HG03139 (cell line): ENCODE results near the gene NDUFAF8.

Experiments used
- ATAC-seq: cut with Tn5 transposase; IDR thresholded peaks from one replicate; pipeline ENCODE4 v1.9.1; 2021; ENCODE audit not compliant: unreplicated experiment

Gene NDUFAF8

GRCh38 chr17:81251709-81252301 is 12.7 kb downstream of the NDUFAF8 start:
- no peak for ATAC-seq

GRCh38 chr17:81252326-81252986 is 13.3 kb downstream of the NDUFAF8 start:
- ATAC-seq: no peak

DNA sequence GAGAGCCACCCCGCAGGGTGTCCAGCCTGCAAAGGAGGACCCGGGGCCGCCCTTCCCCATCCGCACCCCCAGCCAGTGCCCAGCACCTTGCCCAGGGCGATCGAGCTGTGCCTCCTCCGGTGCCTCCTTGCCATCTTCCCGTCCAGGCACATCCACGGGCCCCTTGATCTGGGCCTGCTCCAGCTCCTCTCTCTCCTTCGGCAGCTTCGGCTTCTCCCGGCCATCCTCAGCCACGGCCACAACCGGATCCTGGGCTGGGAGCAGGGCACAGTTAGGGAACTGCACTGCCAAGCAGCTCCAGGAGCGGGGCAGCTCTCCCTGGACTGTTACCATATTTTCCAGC is 13.8 kb downstream of the NDUFAF8 start:
- no peak for ATAC-seq

- ATAC-seq: no peak
Observed at GRCh38 chr17:81253358-81254131, 14.4 kb downstream of the NDUFAF8 start.

- ATAC-seq: no peak
Observed at GRCh38 chr17:81254955-81255717, 16.0 kb downstream of the NDUFAF8 start.

DNA sequence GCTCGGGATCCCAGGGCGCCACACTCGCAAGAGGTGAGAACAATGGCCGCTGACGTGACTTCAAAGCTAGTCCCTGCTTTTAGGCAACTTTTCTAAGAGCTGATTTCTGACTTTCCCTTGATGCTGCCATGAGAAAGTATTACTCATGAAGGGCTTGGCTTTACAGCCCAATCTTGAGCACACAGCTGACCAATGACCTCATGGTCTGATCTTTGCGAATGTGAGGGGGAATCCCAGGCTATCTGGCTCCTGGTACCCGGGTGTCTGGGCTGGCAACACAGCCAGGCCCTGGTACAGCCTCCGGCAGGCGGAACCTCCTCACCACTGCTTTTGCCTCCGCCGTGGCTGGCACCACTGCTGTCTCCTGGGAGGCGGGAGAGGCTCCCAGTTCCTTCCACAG is 17.5 kb downstream of the NDUFAF8 start:
- no peak for ATAC-seq

DNA sequence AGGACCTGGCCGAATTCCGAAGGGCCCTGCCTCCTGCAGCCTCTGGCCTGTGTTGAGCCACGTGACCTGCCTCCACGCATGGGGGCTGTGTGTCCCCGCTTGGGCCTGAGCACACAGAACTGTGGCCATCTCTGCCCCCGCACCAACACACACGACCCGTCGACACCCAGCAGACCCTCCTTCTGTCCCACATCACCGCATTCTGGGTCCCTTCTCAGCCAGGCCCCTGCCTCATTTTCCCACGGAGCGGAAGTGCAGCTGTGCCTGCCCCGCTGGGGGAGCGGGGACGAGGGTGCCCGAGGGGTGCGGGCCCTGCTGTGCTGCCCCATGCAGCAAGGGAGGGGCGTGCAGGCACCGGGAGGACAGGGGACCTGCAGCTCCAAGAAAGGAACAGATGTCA is 18.4 kb downstream of the NDUFAF8 start:
- no peak for ATAC-seq

DNA sequence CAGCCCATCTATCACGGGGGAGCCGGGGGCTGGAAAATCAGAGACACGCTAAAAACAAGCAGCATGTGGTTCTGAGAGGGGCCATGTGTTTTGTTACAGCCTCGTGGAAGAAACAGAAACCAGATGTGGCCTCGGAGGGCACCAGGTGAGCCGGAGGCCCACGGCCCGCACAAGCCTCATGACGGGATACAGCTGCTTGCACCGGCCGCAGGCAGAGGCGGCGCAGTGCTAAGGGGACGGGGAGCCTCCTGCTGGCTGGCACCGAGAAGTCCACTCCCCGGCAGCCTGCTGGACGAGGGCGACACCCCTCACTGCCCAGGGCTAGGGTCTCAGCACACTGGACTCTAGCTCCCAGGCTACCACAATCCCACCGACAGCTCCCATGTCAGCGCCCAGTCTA is 19.2 kb downstream of the NDUFAF8 start:
- no peak for ATAC-seq

DNA sequence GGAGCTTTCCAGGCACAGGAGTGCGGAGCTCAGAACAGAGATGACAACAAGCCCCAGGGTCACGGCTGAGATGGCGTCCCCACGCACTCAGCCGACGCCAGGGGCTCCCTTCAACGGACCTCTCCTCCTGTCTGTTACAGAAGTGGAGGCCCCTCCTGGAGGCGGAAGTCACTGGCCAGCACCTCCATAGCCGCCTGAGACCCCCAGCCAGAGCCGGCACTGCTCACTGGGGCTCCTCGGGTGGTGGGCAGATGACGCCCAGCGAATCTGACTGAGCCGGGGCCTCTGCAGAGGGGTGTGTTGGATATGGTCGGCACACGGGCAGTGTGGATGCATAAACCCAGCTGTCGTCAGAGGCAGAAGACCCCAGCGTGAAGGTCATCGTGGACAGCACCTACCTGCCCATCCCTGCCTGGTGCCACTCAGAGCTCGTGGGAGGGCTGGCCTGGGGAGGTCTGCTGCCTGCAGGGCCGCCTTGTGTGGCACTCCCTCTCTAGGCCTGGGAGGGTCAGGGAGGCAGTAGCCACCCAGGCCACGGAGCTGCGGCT is 20.0 kb downstream of the NDUFAF8 start:
- no peak for ATAC-seq

DNA sequence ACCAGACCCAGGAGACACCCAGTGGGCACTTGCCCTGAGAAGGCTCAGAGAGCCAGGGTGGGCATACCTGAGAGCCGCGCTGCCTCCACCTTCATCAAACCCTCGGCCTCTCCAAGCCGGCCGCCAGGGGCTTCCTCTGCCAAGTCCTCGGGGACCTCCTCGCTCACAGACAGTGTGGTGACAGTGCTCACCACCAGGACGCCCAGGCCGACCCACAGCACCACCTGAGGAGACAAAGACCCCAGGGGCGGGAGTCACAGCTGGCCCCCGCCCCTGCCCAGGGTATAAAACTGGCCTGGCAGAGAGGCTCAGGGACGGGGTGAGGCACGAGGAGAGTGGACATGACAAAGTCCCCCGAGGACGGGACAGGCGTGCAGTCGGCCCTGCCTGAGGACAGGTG is 21.1 kb downstream of the NDUFAF8 start:
- ATAC-seq: no peak

GRCh38 chr17:81260641-81261040 is 21.5 kb downstream of the NDUFAF8 start:
- ATAC-seq: no peak

GRCh38 chr17:81261096-81261495 is 22.0 kb downstream of the NDUFAF8 start:
- ATAC-seq: no peak

- ATAC-seq: no peak
Observed at GRCh38 chr17:81261582-81262336, 22.6 kb downstream of the NDUFAF8 start.

DNA sequence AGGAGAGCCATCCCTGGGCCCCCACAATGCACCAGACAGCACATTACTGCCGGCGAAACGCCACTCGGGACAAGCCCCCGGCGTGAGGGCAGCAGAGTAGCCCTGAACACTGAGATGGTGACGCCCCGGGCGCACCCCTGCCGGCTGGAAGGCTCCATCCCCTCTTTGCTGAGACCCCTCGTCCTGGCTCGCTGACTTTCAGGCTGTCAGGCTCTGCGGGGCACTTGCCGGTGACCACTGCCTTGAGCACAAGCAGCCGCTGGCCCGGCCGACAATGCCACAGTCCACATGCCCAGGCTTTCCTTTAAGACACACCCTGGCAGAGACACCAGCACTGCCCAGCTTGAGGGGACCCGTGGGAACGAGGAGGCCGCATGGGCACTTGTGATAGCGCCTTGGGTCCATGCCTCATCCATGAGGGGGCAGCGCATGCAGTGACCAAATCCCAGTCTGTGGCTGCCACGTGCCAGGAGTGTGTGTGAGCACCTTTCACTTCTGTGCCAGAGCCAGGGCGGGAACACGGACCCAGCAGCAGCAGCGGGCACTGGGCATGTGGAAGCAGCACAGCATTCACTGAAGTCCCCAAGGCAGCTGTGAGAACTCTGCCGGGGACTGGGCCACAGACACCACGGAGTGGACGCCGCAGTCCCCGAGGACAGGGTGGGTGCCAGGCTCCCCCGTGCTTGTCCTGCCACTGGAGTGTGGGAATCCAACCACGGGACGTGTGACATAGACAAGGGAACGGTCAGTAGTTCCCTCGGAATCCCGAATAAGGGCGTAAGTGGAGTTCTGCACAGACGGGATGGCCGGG is 24.5 kb downstream of the NDUFAF8 start:
- no peak for ATAC-seq

- no peak for ATAC-seq
Observed at GRCh38 chr17:81264640-81265039, 25.5 kb downstream of the NDUFAF8 start.

DNA sequence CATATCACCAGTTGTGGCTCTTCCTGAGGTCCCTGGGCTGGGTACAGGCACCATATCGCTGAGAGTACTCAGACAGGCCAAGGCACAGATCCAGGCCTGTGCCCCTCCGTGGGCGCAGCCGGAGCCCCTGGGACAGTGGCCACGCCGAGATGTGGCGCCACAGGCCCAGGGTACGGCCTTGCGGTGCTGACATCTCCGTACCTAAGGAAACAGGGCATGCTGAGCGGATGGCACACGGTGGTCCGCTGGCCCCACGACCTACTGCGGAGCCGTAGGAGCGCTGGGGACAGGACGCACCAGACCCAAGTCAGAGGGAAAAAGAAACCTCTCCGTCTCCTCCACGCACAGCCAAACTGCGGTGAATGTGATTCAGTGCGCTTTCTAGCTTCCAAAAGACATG is 26.5 kb downstream of the NDUFAF8 start:
- ATAC-seq: no peak

DNA sequence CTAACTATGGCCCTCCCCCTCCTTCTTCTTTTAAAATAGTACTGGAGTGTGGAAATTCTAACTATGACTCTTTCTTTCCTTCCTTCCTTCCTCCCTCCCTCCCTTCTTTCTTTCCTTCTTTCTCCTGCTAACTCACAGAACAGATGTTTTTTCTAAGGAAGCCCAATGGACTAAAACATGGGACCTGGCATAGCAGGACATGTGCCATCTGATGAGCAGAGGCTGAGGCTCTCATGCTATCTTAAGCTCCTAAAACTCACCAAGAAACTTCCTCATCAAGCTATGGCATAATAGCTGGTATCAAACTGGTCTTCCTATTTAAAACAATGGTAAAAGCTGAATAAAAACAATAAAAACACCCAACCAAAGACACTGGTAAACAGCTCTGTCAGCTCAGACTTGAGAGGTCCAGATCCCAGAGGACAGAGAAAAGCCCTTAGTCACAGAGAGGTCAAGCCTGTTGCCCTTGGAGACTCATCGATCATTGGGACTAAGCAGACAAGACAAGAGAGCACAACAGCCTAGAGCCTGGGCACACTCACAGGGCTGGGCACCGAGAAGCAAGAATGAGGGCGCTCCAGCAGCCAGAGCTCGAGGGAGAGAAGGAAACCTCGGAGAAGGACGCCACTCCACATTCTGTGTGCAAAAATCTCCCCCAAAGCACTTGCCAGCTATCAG is 28.4 kb downstream of the NDUFAF8 start:
- ATAC-seq: no peak

GRCh38 chr17:81270279-81270678 is 31.2 kb downstream of the NDUFAF8 start:
- ATAC-seq: no peak

DNA sequence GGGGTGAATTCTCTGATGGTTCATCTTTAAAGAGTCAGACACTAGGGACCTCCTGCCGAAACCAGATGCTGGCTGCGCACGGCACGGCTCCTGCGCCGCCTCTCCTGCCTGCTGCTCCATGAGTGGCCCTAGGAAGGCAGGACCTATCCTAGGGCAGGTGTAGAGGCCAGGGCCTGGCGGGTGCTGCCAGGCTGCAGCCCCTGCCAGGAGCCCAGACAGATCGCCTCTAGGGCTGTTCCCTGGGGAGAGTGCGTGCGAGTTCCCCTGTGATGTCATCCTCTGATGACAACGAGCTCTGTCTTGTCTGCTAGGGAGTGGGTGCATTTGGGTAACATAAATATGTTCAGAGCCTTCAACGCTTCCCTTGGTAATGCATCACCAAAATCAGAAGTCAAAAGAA is 32.1 kb downstream of the NDUFAF8 start:
- ATAC-seq: no peak
